Measurements from ENCODE around the gene GLI2. TPM values are rescaled to one million over a fixed set of nuclear protein-coding genes. Genes with fewer than 3 reads are reported as not detected.
A peak's percentile ranks its signal among the peaks of the same experiment; 100 is the strongest.

The GLI2 gene
- total RNA-seq, 6 donors from 2014 or later, result 0.61 to 8.8 (median 3.3) TPM

DNA sequence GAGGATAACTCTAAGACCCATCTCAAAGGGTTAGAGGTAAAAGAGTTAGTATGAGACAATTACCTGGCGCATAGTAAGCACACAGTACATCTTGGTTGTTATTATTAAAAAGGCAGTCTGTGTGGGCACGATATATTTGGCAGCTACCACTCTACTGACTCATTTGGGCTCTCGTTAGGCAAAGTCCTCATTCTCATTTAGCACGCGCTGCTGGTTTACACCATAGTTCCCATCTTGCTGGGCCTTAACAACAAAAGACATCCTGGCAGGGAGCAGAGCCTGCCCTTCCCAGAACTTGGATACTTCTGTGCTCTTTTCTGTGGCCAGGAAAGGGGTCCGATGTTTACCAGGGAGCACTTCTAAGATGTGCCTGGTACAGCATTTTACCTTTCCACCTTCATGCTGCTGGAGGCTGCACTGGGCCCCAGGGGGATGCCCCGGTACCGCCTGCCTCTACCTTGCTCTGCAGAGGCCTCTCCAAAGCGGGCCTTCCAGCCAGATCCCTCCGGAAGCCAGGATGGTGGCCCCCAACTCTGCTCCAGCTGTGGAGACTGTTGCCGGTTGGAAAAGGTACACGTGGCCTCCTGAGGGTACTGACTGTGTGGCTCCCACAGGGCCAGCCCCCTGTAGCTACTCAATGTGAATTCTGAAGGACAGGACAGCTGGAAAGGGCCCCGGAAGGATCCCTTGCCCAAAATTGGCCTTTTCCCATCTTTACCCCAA, 15.0 kb downstream of the GLI2 start:
- Histone ChIP-seq H3K27me3 (no peaks in the 10 kb centered on the region), H3K36me3 (no peaks in the 10 kb centered on the region), H3K9me3 (no peaks in the 10 kb centered on the region), H3K4me3 (no peak overlapping the region), H3K4me1 (no peaks in the 10 kb centered on the region), H3K27ac (no peak overlapping the region)
- ATAC-seq (ENCODE audit: low FRiP score in 2 of 2), result no peak
- TF ChIP-seq, protein P1, sequence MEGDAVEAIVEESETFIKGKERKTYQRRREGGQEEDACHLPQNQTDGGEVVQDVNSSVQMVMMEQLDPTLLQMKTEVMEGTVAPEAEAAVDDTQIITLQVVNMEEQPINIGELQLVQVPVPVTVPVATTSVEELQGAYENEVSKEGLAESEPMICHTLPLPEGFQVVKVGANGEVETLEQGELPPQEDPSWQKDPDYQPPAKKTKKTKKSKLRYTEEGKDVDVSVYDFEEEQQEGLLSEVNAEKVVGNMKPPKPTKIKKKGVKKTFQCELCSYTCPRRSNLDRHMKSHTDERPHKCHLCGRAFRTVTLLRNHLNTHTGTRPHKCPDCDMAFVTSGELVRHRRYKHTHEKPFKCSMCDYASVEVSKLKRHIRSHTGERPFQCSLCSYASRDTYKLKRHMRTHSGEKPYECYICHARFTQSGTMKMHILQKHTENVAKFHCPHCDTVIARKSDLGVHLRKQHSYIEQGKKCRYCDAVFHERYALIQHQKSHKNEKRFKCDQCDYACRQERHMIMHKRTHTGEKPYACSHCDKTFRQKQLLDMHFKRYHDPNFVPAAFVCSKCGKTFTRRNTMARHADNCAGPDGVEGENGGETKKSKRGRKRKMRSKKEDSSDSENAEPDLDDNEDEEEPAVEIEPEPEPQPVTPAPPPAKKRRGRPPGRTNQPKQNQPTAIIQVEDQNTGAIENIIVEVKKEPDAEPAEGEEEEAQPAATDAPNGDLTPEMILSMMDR (IDR thresholded peaks at IDR 0.05), result no peak
- no peak for TF ChIP-seq POLR2AphosphoS5 (IDR thresholded peaks at IDR 0.05)
- no peak for TF ChIP-seq POLR2A (IDR thresholded peaks at IDR 0.05)
- TF ChIP-seq EP300 (IDR thresholded peaks at IDR 0.05), result no peak
- DNase-seq, result peak; percentile 3 to 49
- 88 to 93% methylated on average over 11 to 13 of the region's 13 CpGs for WGBS, 2 donors

DNA sequence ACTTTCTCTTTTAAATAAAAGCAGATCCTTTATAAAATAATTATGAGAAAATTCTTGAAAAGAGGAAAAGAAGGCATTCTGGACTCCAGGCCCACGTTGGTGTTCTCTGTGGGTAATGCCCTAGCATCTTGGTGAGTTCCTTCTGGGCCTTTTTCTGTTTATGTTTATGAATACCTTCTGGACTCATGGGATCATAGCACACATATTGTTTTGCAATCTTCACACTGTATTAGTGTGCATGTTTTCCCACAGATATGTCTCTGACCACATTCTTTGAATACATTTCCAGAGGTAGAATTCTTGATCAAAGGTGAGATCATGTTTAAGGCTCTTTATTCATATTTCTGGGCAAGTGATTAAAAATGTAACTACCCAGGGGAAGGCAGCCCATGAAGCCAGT, 15.9 kb downstream of the GLI2 start:
- no peaks in the 10 kb centered on the region for H3K4me1 ChIP-seq
- TF ChIP-seq EP300 (IDR thresholded peaks at IDR 0.05) (no peak), POLR2AphosphoS5 (IDR thresholded peaks at IDR 0.05) (no peak), POLR2A (IDR thresholded peaks at IDR 0.05) (no peak)
- TF ChIP-seq, protein P1 (IDR thresholded peaks at IDR 0.05), result no peak
- ATAC-seq (ENCODE audit: low FRiP score in 2 of 2), result no peak
- WGBS, 2 donors, result 62 to 77% methylated on average over 1 of the region's 1 CpG
- no peak for DNase-seq
- no peaks in the 10 kb centered on the region for H3K27me3 ChIP-seq
- no peaks in the 10 kb centered on the region for H3K36me3 ChIP-seq
- no peaks in the 10 kb centered on the region for H3K9me3 ChIP-seq
- no peak overlapping the region for H3K4me3 ChIP-seq
- H3K27ac ChIP-seq, result no peak overlapping the region

DNA sequence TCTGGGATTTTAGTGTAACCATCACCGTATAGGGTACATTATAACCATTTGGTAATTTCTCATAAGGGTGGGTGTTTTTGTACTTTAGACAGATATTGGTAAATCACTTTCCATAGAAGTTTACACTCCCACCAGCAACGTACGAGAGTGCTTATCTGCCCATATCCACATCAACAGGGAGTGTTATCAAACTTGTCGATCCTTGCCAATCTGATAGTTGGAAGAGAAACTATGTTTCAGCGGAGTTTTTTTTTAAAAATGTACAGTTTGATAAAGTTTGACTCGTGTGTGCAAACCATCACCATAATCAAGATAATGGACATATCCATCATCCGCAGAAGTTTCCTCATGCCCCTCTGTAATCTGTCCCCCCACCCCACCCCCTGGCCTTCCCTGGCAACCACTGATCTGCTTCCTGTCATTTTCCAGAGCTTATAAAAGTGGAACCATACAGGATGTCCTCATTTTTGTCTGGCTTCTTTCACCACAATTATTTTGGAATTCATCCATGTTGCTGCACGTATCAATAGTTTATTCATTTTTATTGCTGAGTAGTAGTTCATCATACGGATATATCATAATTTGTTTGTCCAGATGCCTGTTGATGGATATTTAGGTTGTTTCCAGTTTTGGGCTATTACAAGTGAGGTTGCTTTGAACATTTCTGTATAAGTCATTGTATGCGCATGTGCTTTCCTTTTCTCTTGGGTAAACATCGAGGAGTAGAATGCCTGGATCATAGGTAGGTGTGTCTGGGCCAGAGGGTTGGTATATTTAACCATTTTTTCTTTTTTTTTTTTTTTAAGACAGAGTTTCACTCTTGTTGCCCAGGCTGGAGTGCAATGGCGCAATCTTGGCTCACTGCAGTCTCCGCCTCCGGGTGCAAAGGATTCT, 18.6 kb downstream of the GLI2 start:
- no peak for DNase-seq

DNA sequence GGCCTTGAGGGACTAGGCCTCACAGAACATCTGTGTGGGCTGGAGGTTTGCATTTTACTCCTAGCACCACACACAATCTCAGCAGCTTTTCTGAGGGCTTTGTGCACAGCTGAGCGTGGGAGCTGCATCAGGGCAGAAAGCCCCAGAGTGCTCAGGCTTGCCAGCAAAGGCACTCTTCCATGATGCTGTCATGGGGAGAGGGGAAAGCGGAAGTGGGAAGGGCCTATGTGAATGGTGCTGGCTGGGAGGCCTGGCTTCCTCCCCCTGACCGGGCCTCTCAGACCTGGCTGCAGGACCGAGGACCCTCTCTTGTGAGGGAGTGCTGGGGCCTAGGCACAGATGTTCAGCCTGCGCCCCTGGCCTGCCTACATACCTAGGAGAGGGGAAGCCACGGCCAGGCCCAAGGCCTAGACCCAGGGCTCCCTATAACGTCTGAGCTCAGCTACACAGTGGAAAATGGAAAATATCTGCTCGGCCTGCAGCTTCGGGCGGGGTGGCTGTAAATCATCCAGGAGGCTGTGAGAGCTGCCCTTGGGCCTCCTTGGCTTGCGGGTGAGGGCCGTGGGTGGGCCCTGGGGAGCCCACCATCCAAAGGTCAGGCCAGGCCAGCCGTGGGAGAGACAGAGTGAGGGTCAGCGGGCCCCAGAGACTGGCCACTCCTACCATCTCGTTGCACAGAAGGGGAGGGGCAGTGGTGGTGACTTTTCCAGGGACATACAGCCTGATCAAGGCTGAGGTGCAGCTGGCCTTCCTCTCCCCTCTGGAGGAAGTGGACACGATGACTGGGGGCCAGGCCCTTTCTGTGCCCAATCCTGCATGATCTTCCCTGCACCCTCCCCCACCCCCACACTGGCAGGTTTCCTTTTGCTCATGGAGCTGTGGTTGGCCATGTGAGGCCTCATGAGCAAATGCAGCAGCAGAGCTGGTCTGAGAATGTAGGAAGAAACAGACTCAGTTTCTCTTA, 22.8 kb downstream of the GLI2 start:
- H3K36me3 ChIP-seq, result no peaks in the 10 kb centered on the region
- WGBS, 2 donors, result 59 to 79% methylated on average over 9 to 15 of the region's 16 CpGs
- H3K4me1 ChIP-seq, result peaks cover 0 to 5% (median 0%) of the 10 kb centered on the region in 4 donors
- peak; percentile 17 to 48 for DNase-seq
- no peaks in the 10 kb centered on the region for H3K9me3 ChIP-seq
- peak; percentile 53 to 92 for ATAC-seq (ENCODE audit: low FRiP score in 2 of 2)
- H3K4me3 ChIP-seq, result no peak overlapping the region
- no peak for TF ChIP-seq POLR2AphosphoS5 (IDR thresholded peaks at IDR 0.05)
- no peaks in the 10 kb centered on the region for H3K27me3 ChIP-seq
- H3K27ac ChIP-seq, result peak overlapping the region; percentile 17 to 66 (median 42)

More for the DNA sequence above, 18.6 kb downstream of the GLI2 start:
- Histone ChIP-seq H3K9me3 (no peaks in the 10 kb centered on the region), H3K4me3 (no peak overlapping the region), H3K36me3 (no peaks in the 10 kb centered on the region), H3K27me3 (no peaks in the 10 kb centered on the region), H3K27ac (no peak overlapping the region), H3K4me1 (peaks cover 0 to 5% (median 0%) of the 10 kb centered on the region in 4 donors)
- TF ChIP-seq, protein P1 (IDR thresholded peaks at IDR 0.05), result no peak
- no peak for TF ChIP-seq EP300 (IDR thresholded peaks at IDR 0.05)
- no peak for TF ChIP-seq POLR2A (IDR thresholded peaks at IDR 0.05)
- TF ChIP-seq POLR2AphosphoS5 (IDR thresholded peaks at IDR 0.05), result no peak
- WGBS, 2 donors, result 63 to 72% methylated on average over 14 of the region's 14 CpGs
- ATAC-seq (ENCODE audit: low FRiP score in 2 of 2), result no peak

Data from upper lobe of left lung (tissue), 6 donors.